Heart right ventricle (tissue), 16 donors: Measurements from ENCODE around the gene PACS1. TPM values are rescaled to one million over a fixed set of nuclear protein-coding genes. Genes with fewer than 3 reads are reported as not detected.
A peak's percentile ranks its signal among the peaks of the same experiment; 100 is the strongest.

Source experiments
- ATAC-seq, 8 donors: fragments of 200-7000 bp; cut with Tn5 transposase; one replicate each; pipeline ENCODE4 v1.9.1; 2020; ENCODE audit warnings: mild to moderate bottlenecking in 8 of 8, moderate library complexity in 8 of 8, moderate number of reproducible peaks in 1 of 8
- DNase-seq, 2 donors: peaks; one replicate each; pipeline ENCODE4 v3.0.0-alpha.2; 2020
- H3K27ac ChIP-seq, 10 donors: fragments of 200-600 bp; sonication (generic) in 2 of 10; one replicate each; pipeline versions ENCODE4 v1.5.0 to v1.8.0; 2020 to 2022; ENCODE audit warnings: mild to moderate bottlenecking in 3 of 10
- H3K27me3 ChIP-seq, 7 donors: fragments of 200-600 bp; one replicate each; pipeline ENCODE4 v1.8.0; 2021 to 2022; ENCODE audit warnings: mild to moderate bottlenecking in 2 of 7
- H3K36me3 ChIP-seq, 9 donors: fragments of 200-600 bp; sonication (generic) in 1 of 9; one replicate each; pipeline versions ENCODE4 v1.5.0 to v1.8.0; 2020 to 2022; ENCODE audit warnings: mild to moderate bottlenecking in 2 of 9
- H3K4me1 ChIP-seq, 9 donors: fragments of 200-600 bp; sonication (generic) in 1 of 9; one replicate each; pipeline versions ENCODE4 v1.5.0 to v1.8.0; 2020 to 2022; ENCODE audit warnings: mild to moderate bottlenecking in 4 of 9
- H3K4me3 ChIP-seq, 10 donors: fragments of 200-600 bp; sonication (generic) in 2 of 10; one replicate each; pipeline versions ENCODE4 v1.5.0 to v1.8.0; 2020 to 2022; ENCODE audit warnings: mild to moderate bottlenecking in 7 of 10, moderate library complexity in 2 of 10
- H3K9me3 ChIP-seq, 11 donors: fragments of 200-600 bp in 10 of 11; sonication (generic) in 2 of 11; one replicate each; pipeline versions ENCODE4 v1.5.0 to v1.8.0; 2013 to 2022; ENCODE audit warnings: mild to moderate bottlenecking in 2 of 11, control low read depth in 1 of 11, moderate library complexity in 1 of 11
- CTCF ChIP-seq, 9 donors: fragments of 200-600 bp; sonication (generic) in 2 of 9; IDR thresholded peaks; one replicate each; pipeline versions ENCODE4 v1.5.0 to v1.8.0; 2021 to 2022; ENCODE audit warnings: antibody characterized with exemption in 9 of 9, mild to moderate bottlenecking in 5 of 9, moderate library complexity in 1 of 9
- whole genome bisulfite sequencing, 2 donors: extraction: QIAGEN DNeasy Blood & Tissue Kit; methylation state at CpG; one replicate each; pipeline ENCODE4 v1.1.7; 2013; ENCODE audit warnings: inconsistent platforms in 1 of 2; 5-methylcytosine and 5-hydroxymethylcytosine counted together
- intact Hi-C, 10 donors: fragments of 100-400 bp; cut with DNase I; formaldehyde crosslinking; loops; one replicate each; pipeline versions ENCODE4 v1.11.1 to v1.14.2; 2022
- polyA plus RNA-seq, 2 donors: library from polyadenylated mRNA; stranded (reverse); fragments of 200-250 nt; gene quantifications; one replicate each; pipeline ENCODE4 v1.2.3, GENCODE V29; 2013
- total RNA-seq, 10 donors: library from RNA; stranded (reverse); fragmentation: NEBNext Ultra II Directional in 3 of 10; extraction: Animal tissue kit (Norgen Biotek cat#: 25700) in 3 of 10; gene quantifications; one replicate each; pipeline versions ENCODE4 v1.2.1 to v1.2.4, GENCODE V29; 2021 to 2023
- donor health status: Arrhythmogenic right ventricular cardiomyopathy.
- donor health status: ischemic (EF 13 %, LVEDD 7.1; RV severe dilation, severe dysfunction).
- donor health status: healthy with polysubstance abuse.
- donor health status: DM: no; HTN: yes; CAD: no.
- donor health status: DM: no; HTN: no; CAD: no.
- donor health status: ischemic (EF 25% LVEDD 6.9; RV normal size, moderate dysfunction).
- donor health status: ischemic (EF 25% LVEDD 5.7; RV mildly dilated, moderate dysfunction).
- donor health status: healthy.
- donor health status: DM: yes; HTN: yes; CAD: no.
- donor health status: Ischemic cardiomyopathy.
- donor health status: ischemic (EF 35%, LVEDD 5.7; RV mildly dilated, moderate dysfunction).
- donor health status: nonischemic (EF 11% LVEDD 7.7; RV severe dilation, severe dysfunction).
- donor health status: DM: yes; HTN: yes; CAD: no.
- donor health status: PGD.
- donor health status: ischemic (EF 29% LVEDD 5.4; RV normal size, mild dysfunction).
- donor health status: nonischemic (EF 23%, LVEDD 6.1; RV moderate dilation, normal function).

The PACS1 gene
- total and polyA plus RNA-seq, 12 donors = 24.1 to 121 (median 69.7) TPM

- H3K27ac ChIP-seq = no peak overlapping the region
- no peak overlapping the region for H3K4me3 ChIP-seq
- H3K36me3 ChIP-seq = no peaks in the 10 kb centered on the region
- intact Hi-C loops = loop anchor here in 5 of 10 donors (5.0 to 10.0 kb wide), 2 partner anchors 58 to 66 kb away; partner anchors contain the start of gene PACS1 (in 1 of the 5)
- H3K9me3 ChIP-seq = no peaks in the 10 kb centered on the region
- ATAC-seq = peak in 2 of 8 donors; percentile 19 to 30
- TF ChIP-seq CTCF (IDR thresholded peaks at IDR 0.05) = no peak
- H3K4me1 ChIP-seq = peaks cover 0 to 33% (median 11%) of the 10 kb centered on the region in 9 donors
- WGBS, 2 donors = 71 to 75% methylated on average over 6 of the region's 6 CpGs
- no peaks in the 10 kb centered on the region for H3K27me3 ChIP-seq
- no peak for DNase-seq
Observed at GRCh38 chr11:66133216-66133775, 63.2 kb downstream of the PACS1 start.

GRCh38 chr11:66136752-66137123 lies 66.7 kb downstream of the PACS1 start:
- no peak for TF ChIP-seq CTCF (IDR thresholded peaks at IDR 0.05)
- peaks cover 0 to 3% (median 0%) of the 10 kb centered on the region in 9 donors for H3K36me3 ChIP-seq
- DNase-seq (no peak), ATAC-seq (no peak)
- no peaks in the 10 kb centered on the region for H3K27me3 ChIP-seq
- peaks cover 0 to 30% (median 8%) of the 10 kb centered on the region in 9 donors for H3K4me1 ChIP-seq
- H3K4me3 ChIP-seq = no peak overlapping the region
- H3K27ac ChIP-seq = no peak overlapping the region
- intact Hi-C loops = loop anchor here in 1 of 10 donors (10.0 kb wide), 1 partner anchor 62 kb away; the partner anchor contains the start of gene PACS1
- H3K9me3 ChIP-seq = no peaks in the 10 kb centered on the region
- 83% methylated on average over 5 of the region's 5 CpGs for WGBS, 2 donors

- H3K9me3 ChIP-seq = no peaks in the 10 kb centered on the region
- TF ChIP-seq CTCF (IDR thresholded peaks at IDR 0.05) = no peak
- H3K4me3 ChIP-seq = no peak overlapping the region
- no peak for DNase-seq
- H3K4me1 ChIP-seq = peaks cover 0 to 31% (median 19%) of the 10 kb centered on the region in 9 donors
- 91 to 92% methylated on average over 7 of the region's 7 CpGs for WGBS, 2 donors
- H3K27ac ChIP-seq = no peak overlapping the region
- ATAC-seq = no peak
- intact Hi-C loops = loop anchor here in 1 of 10 donors (10.0 kb wide), 1 partner anchor 65 kb away; the partner anchor contains the start of gene PACS1
- H3K36me3 ChIP-seq = peaks cover 0 to 4% (median 0%) of the 10 kb centered on the region in 9 donors
- H3K27me3 ChIP-seq = no peaks in the 10 kb centered on the region
Observed at GRCh38 chr11:66139817-66140404, 69.8 kb downstream of the PACS1 start.

- Histone ChIP-seq H3K27ac (no peak overlapping the region), H3K27me3 (no peaks in the 10 kb centered on the region), H3K36me3 (peaks cover 0 to 4% (median 0%) of the 10 kb centered on the region in 9 donors), H3K9me3 (no peaks in the 10 kb centered on the region), H3K4me3 (no peak overlapping the region), H3K4me1 (peaks cover 0 to 34% (median 15%) of the 10 kb centered on the region in 9 donors)
- ATAC-seq (no peak), DNase-seq (no peak)
- intact Hi-C loops = no loop called here
- TF ChIP-seq CTCF (IDR thresholded peaks at IDR 0.05) = no peak
- 92 to 93% methylated on average over 12 of the region's 12 CpGs for WGBS, 2 donors
Observed at GRCh38 chr11:66142370-66143263, 72.5 kb downstream of the PACS1 start.
